ENCODE data around the gene UCK2. TPM values are rescaled to one million over a fixed set of nuclear protein-coding genes. Genes with fewer than 3 reads are reported as not detected.

Gene UCK2
- total RNA-seq, 1 experiment from 2014 or later, result 88.4 TPM

DNA sequence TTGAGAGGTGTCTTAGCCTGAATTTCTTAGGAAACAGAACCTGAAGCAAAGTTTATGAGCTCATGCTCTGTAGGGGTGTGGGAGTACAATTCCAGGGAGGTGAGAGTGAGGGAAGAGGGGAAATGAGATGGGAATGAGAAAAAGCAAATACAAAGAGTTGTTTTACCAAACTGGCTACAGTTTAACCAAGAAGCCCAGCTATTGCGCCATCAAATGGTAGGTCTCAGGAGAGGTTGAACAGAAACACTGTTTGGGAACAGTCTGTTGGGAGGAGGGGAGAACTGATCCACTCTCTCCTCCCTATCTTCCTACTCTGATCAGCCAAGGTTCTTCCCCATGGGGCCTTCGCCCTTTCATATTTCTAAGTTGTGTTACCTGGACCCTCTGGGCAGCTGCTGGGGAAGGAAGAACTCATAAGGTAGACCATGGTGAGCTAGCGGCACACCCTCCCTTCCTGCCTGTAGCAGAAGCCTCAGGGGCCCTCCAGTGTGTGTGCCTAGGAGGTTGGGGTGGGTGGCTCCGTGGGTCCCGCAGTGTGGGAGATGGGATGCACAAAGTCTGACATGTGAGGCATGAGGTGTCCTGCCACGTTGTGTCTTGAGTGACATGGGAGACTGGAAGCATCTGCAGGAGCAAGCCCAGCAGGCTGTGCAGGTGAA, 120.5 kb downstream of the UCK2 start:
- no peak overlapping the region for H3K27ac ChIP-seq (ENCODE audit: low read depth, low read length)
- ATAC-seq (no peak), DNase-seq (ENCODE audit: low read depth, low spot score) (no peak)
- no peak overlapping the region for H3K4me3 ChIP-seq (replicated peaks in 1 of 2; ENCODE audit: low read depth in 1 of 2, low read length in 2 of 2)
- H3K4me1 ChIP-seq (ENCODE audit: control insufficient read depth in 1 of 2, insufficient read depth in 2 of 2, low read length in 2 of 2), result no peaks in the 10 kb centered on the region
- intact Hi-C loops (cut with micrococcal nuclease), result no loop called here
- no peaks in the 10 kb centered on the region for H4K20me1 ChIP-seq (ENCODE audit: insufficient read depth)
- no peak overlapping the region for H3K9ac ChIP-seq (ENCODE audit: low read length)
- RAD21 ChIA-PET (ENCODE audit: low non-redundant PET in 1 of 2, low total read pairs in 2 of 2, uncharacterized antibody in 2 of 2, unreplicated experiment in 2 of 2), result no interaction called here
- no peak overlapping the region for H3K4me2 ChIP-seq (ENCODE audit: low read length)
- TF ChIP-seq SIN3A (IDR thresholded peaks at IDR 0.05; ENCODE audit: low read depth), result no peak
- no peak for TF ChIP-seq EZH2 (IDR thresholded peaks at IDR 0.05)
- no peak for TF ChIP-seq POLR2AphosphoS5 (IDR thresholded peaks at IDR 0.05; ENCODE audit: low read depth, low read length)
- TF ChIP-seq FOSL1 (IDR thresholded peaks at IDR 0.05; ENCODE audit: low read depth), result no peak
- no peak for TF ChIP-seq EZH2phosphoT487 (IDR thresholded peaks at IDR 0.05; ENCODE audit: borderline replicate concordance)
- TF ChIP-seq, protein P1, sequence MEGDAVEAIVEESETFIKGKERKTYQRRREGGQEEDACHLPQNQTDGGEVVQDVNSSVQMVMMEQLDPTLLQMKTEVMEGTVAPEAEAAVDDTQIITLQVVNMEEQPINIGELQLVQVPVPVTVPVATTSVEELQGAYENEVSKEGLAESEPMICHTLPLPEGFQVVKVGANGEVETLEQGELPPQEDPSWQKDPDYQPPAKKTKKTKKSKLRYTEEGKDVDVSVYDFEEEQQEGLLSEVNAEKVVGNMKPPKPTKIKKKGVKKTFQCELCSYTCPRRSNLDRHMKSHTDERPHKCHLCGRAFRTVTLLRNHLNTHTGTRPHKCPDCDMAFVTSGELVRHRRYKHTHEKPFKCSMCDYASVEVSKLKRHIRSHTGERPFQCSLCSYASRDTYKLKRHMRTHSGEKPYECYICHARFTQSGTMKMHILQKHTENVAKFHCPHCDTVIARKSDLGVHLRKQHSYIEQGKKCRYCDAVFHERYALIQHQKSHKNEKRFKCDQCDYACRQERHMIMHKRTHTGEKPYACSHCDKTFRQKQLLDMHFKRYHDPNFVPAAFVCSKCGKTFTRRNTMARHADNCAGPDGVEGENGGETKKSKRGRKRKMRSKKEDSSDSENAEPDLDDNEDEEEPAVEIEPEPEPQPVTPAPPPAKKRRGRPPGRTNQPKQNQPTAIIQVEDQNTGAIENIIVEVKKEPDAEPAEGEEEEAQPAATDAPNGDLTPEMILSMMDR (IDR thresholded peaks at IDR 0.05 in 2 of 3, conservative IDR thresholded peaks at IDR 0.05 in 1 of 3; ENCODE audit: borderline replicate concordance in 1 of 3, insufficient read depth in 1 of 3, low read depth in 2 of 3, low read length in 2 of 3), result no peak
- TF ChIP-seq ELF1 (IDR thresholded peaks at IDR 0.05; ENCODE audit: borderline replicate concordance, low read depth), result no peak
- TF ChIP-seq RAD21 (IDR thresholded peaks at IDR 0.05; ENCODE audit: low read depth), result no peak
- TF ChIP-seq, protein P2, sequence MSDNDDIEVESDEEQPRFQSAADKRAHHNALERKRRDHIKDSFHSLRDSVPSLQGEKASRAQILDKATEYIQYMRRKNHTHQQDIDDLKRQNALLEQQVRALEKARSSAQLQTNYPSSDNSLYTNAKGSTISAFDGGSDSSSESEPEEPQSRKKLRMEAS (IDR thresholded peaks at IDR 0.05), result no peak
- no peak for TF ChIP-seq POLR2A (IDR thresholded peaks at IDR 0.05; ENCODE audit: borderline replicate concordance, extremely low read depth, insufficient read depth, insufficient read length)
- no peak for TF ChIP-seq ZFX (IDR thresholded peaks at IDR 0.05)
- BruUV-seq (replicated peaks), result no TSS peak
- no peaks in the 10 kb centered on the region for H3K9me2 ChIP-seq (ENCODE audit: insufficient read depth)
- POLR2A ChIA-PET, result no interaction called here
- no peaks in the 10 kb centered on the region for H3K9me3 ChIP-seq (ENCODE audit: control insufficient read depth in 1 of 2, insufficient read depth in 1 of 2, low read depth in 1 of 2, low read length in 2 of 2)
- no peaks in the 10 kb centered on the region for H3K36me3 ChIP-seq (ENCODE audit: control insufficient read depth in 1 of 2, insufficient read depth in 2 of 2, low read length in 2 of 2)
- H2AFZ ChIP-seq (ENCODE audit: low read depth, low read length, poor library complexity, severe bottlenecking), result no peak overlapping the region
- H3K79me2 ChIP-seq (ENCODE audit: insufficient read depth, low read length), result no peaks in the 10 kb centered on the region
- peaks cover 53% of the 10 kb centered on the region for H3K27me3 ChIP-seq (ENCODE audit: insufficient read depth, low read length)
- CTCF ChIA-PET, result no interaction called here

All from HCT116 (cell line).